HepG2 (cell line): Measurements from ENCODE around the gene MADD. TPM values are rescaled to one million over a fixed set of nuclear protein-coding genes. Genes with fewer than 3 reads are reported as not detected.

Experiments
- CENPT ChIP-seq: sonication (generic); formaldehyde crosslinking; IDR thresholded peaks from 2 replicates; pipeline ENCODE4 v1.8.0; 2022; ENCODE audit warnings: low read depth, mild to moderate bottlenecking, moderate library complexity, missing genetic modification reagents
- CREB1 ChIP-seq, 2 experiments: fragments of 450-650 bp in 1 of 2; IDR thresholded peaks; 2 replicates each; pipeline ENCODE4 v1.6.1; 2016 to 2017; ENCODE audit warnings: control low read depth in 1 of 2, mild to moderate bottlenecking in 1 of 2, missing compliant biosample characterization in 1 of 2, missing genetic modification characterization in 1 of 2
- EP300 ChIP-seq, 3 experiments: sonication (generic) in 1 of 3; formaldehyde crosslinking in 1 of 3; IDR thresholded peaks; 2 replicates each; pipeline versions ENCODE4 v1.5.1 to v1.6.1; 2011 to 2020; ENCODE audit warnings: low read depth in 2 of 3, low read length in 2 of 3, borderline replicate concordance in 1 of 3, improper control_type of control experiment in 1 of 3, mild to moderate bottlenecking in 1 of 3, missing genetic modification reagents in 1 of 3, moderate library complexity in 1 of 3
- FOSL2 ChIP-seq: sonication (generic); formaldehyde crosslinking; IDR thresholded peaks from 2 replicates; pipeline ENCODE4 v1.4.0; 2020; ENCODE audit warnings: missing genetic modification reagents
- FOXO1 ChIP-seq: sonication (generic); formaldehyde crosslinking; IDR thresholded peaks from 2 replicates; pipeline ENCODE4 v1.4.0; 2020; ENCODE audit warnings: missing genetic modification reagents
- KAT7 ChIP-seq: IDR thresholded peaks from 2 replicates; pipeline ENCODE4 v1.6.1; 2018; ENCODE audit warnings: borderline replicate concordance, missing compliant biosample characterization
- NFE2 ChIP-seq: sonication (generic); formaldehyde crosslinking; IDR thresholded peaks from 2 replicates; pipeline ENCODE4 v1.4.0; 2020; ENCODE audit warnings: missing genetic modification reagents
- POLR2AphosphoS2 ChIP-seq: IDR thresholded peaks from 2 replicates; pipeline ENCODE4 v1.6.1; 2011; ENCODE audit warnings: low read depth, low read length, improper control_type of control experiment
- POLR2G ChIP-seq: fragments of 200-400 bp; formaldehyde crosslinking; IDR thresholded peaks from 2 replicates; pipeline ENCODE4 v1.6.1; 2018; ENCODE audit warnings: mild to moderate bottlenecking, low read depth, low read length, moderate library complexity
- SAP130 ChIP-seq: IDR thresholded peaks from 2 replicates; pipeline ENCODE4 v1.6.1; 2016; ENCODE audit warnings: low read depth
- SOX6 ChIP-seq, 2 experiments: fragments of 450-650 bp in 1 of 2; sonication (generic) in 1 of 2; formaldehyde crosslinking in 1 of 2; IDR thresholded peaks; 2 replicates each; pipeline versions ENCODE4 v1.4.0 to v1.6.1; 2017 to 2020; ENCODE audit warnings: antibody characterized with exemption in 1 of 2, mild to moderate bottlenecking in 1 of 2, missing genetic modification reagents in 1 of 2
- ZNF24 ChIP-seq: fragments of 450-650 bp; IDR thresholded peaks from 2 replicates; pipeline ENCODE4 v1.6.1; 2017; ENCODE audit warnings: antibody characterized with exemption, mild to moderate bottlenecking
- ZNF251 ChIP-seq: sonication (generic); formaldehyde crosslinking; IDR thresholded peaks from 2 replicates; pipeline ENCODE4 v1.9.0; 2021; ENCODE audit warnings: mild to moderate bottlenecking, missing genetic modification reagents
- ZNF550 ChIP-seq: sonication (generic); formaldehyde crosslinking; IDR thresholded peaks from 2 replicates; pipeline ENCODE4 v1.4.0; 2020; ENCODE audit warnings: mild to moderate bottlenecking, missing genetic modification reagents, borderline replicate concordance
- ZNF556 ChIP-seq: sonication (generic); formaldehyde crosslinking; IDR thresholded peaks from 2 replicates; pipeline ENCODE4 v1.4.0; 2020; ENCODE audit warnings: mild to moderate bottlenecking, missing genetic modification reagents, borderline replicate concordance
- ZNF563 ChIP-seq: sonication (generic); formaldehyde crosslinking; IDR thresholded peaks from 2 replicates; pipeline ENCODE4 v1.8.0; 2022; ENCODE audit warnings: mild to moderate bottlenecking, moderate library complexity, missing genetic modification reagents
- ZNF614 ChIP-seq: IDR thresholded peaks from 2 replicates; pipeline ENCODE4 v1.6.1; 2018; ENCODE audit warnings: missing biosample characterization, missing genetic modification reagents, inconsistent platforms, borderline replicate concordance
- ZNF737 ChIP-seq: sonication (generic); formaldehyde crosslinking; IDR thresholded peaks from 2 replicates; pipeline ENCODE4 v1.5.0; 2020; ENCODE audit warnings: missing genetic modification reagents, mild to moderate bottlenecking, borderline replicate concordance
- ZNF772 ChIP-seq: sonication (generic); formaldehyde crosslinking; IDR thresholded peaks from 2 replicates; pipeline ENCODE4 v1.5.0; 2020; ENCODE audit warnings: mild to moderate bottlenecking, missing genetic modification reagents
- polyA plus RNA-seq, 8 experiments: library from polyadenylated mRNA; depleted of rRNA in 3 of 8; stranded (reverse) in 7 of 8; unstranded in 1 of 8; fragments of >200 nt; fragmentation: Illumina TruSeq in 4 of 8; extraction: Trizol in 4 of 8; gene quantifications; 2 replicates each; pipeline versions ENCODE4 v1.2.1 to v1.2.3, GENCODE V29; 2011 to 2016; ENCODE audit warnings: low read depth in 4 of 8, missing spikeins in 1 of 8, mixed read lengths in 1 of 8; ENCODE audit not compliant: insufficient read depth in 1 of 8
- total RNA-seq, 5 experiments: library from RNA; depleted of rRNA; stranded (reverse); fragments of >200 nt; fragmentation: Illumina TruSeq; extraction: Trizol; gene quantifications; 2 replicates each; pipeline ENCODE4 v1.2.3, GENCODE V29; 2016; ENCODE audit warnings: low read depth in 1 of 5
- TF ChIP-seq, protein P1 (sequence below): sonication (generic); formaldehyde crosslinking; IDR thresholded peaks from 2 replicates; pipeline ENCODE4 v1.5.1; 2020; ENCODE audit warnings: mild to moderate bottlenecking, missing genetic modification reagents, moderate library complexity
- TF ChIP-seq, protein P2 (sequence below): sonication (generic); formaldehyde crosslinking; IDR thresholded peaks from 2 replicates; pipeline ENCODE4 v1.5.0; 2020; ENCODE audit warnings: mild to moderate bottlenecking, missing genetic modification reagents, borderline replicate concordance
- TF ChIP-seq, protein P3 (sequence below): sonication (generic); formaldehyde crosslinking; IDR thresholded peaks from 2 replicates; pipeline ENCODE4 v1.4.0; 2020; ENCODE audit warnings: missing genetic modification reagents, borderline replicate concordance
- TF ChIP-seq, protein P4 (sequence below): sonication (generic); formaldehyde crosslinking; IDR thresholded peaks from 2 replicates; pipeline ENCODE4 v1.5.0; 2020; ENCODE audit warnings: missing genetic modification reagents

MADD gene
- total and polyA plus RNA-seq, 2 of the 13 experiments (the other 11 are each of a cell fraction or from before 2014, with no cell fraction given): 18.0 to 29.2 TPM

DNA sequence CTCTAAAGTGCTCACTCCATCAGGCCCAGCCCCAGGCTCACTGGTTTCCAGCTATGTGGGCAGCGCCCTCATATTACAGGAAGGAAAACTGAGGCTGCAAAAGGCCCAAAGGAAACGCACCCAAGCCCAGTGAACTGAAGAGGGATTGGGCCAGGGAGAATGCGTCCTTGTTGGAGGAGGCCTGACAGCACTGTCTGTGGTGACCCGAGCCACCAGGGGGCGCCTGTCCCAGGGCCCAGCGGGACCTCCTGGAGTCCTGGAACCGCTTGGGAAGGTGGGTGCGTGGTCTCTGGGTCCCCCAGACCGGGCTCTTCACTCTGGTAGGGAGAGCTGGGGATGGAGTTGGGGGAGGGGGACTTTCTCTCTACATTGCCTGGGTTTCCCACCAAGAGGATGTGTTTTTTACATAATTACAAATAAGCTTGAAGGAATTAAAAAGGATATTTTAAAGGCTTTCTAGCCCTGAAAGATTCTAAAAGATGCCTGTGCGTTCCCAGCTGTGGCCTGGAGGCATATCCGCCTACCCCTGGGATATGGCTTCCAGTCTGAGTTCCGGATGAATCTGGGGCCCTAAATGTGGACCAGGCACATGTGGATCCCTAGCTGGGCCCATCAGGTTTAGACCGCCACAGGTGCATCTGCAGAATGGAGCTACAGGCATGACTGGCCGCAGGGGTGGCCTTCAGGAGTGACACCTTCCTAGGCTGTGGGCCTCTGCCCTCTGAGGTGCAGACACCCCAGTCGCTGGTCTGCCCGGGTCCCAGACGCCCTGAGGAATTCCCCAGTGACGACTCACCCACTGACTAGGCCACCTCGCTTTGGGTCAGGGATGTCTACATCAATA is 104.2 kb downstream of the MADD start (continued):
- TF ChIP-seq, protein P1, sequence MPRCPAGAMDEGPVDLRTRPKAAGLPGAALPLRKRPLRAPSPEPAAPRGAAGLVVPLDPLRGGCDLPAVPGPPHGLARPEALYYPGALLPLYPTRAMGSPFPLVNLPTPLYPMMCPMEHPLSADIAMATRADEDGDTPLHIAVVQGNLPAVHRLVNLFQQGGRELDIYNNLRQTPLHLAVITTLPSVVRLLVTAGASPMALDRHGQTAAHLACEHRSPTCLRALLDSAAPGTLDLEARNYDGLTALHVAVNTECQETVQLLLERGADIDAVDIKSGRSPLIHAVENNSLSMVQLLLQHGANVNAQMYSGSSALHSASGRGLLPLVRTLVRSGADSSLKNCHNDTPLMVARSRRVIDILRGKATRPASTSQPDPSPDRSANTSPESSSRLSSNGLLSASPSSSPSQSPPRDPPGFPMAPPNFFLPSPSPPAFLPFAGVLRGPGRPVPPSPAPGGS (CRISPR knock-in tag): no peak
- TF ChIP-seq, protein P2, sequence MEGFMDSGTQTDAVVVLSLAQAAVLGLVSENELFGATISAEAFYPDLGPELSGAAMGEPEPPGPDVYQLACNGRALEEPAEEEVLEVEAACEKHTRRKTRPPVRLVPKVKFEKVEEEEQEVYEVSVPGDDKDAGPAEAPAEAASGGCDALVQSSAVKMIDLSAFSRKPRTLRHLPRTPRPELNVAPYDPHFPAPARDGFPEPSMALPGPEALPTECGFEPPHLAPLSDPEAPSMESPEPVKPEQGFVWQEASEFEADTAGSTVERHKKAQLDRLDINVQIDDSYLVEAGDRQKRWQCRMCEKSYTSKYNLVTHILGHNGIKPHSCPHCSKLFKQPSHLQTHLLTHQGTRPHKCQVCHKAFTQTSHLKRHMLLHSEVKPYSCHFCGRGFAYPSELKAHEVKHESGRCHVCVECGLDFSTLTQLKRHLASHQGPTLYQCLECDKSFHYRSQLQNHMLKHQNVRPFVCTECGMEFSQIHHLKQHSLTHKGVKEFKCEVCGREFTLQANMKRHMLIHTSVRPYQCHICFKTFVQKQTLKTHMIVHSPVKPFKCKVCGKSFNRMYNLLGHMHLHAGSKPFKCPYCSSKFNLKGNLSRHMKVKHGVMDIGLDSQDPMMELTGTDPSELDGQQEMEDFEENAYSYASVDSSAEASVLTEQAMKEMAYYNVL: no peak
- TF ChIP-seq POLR2AphosphoS2 (no peak), NFE2 (CRISPR knock-in tag) (no peak), ZNF556 (CRISPR knock-in tag) (no peak), ZNF251 (CRISPR knock-in tag) (no peak), SOX6 (IDR thresholded peaks at IDR 0.05) (no peak), SOX6 (CRISPR knock-in tag; IDR thresholded peaks at IDR 0.05) (no peak), ZNF772 (CRISPR knock-in tag) (no peak), ZNF614 (CRISPR knock-in tag) (no peak), FOSL2 (CRISPR knock-in tag) (no peak), ZNF550 (CRISPR knock-in tag) (no peak), ZNF563 (CRISPR knock-in tag) (no peak), KAT7 (CRISPR knock-in tag) (no peak), CREB1 (IDR thresholded peaks at IDR 0.05) (no peak), CREB1 (CRISPR knock-in tag; IDR thresholded peaks at IDR 0.05) (no peak), CENPT (no peak), POLR2G (no peak), FOXO1 (CRISPR knock-in tag) (no peak), ZNF24 (no peak), ZNF737 (CRISPR knock-in tag) (no peak), SAP130 (CRISPR knock-in tag) (0 out of 2 replicates have a peak, but pooled peaks have one; percentile 13), EP300 (IDR thresholded peaks at IDR 0.05; ENCODE audit: low read depth in 2 of 2, low read length in 2 of 2) (no peak), EP300 (CRISPR knock-in tag; IDR thresholded peaks at IDR 0.05; ENCODE audit: borderline replicate concordance) (no peak)
- TF ChIP-seq, protein P3, sequence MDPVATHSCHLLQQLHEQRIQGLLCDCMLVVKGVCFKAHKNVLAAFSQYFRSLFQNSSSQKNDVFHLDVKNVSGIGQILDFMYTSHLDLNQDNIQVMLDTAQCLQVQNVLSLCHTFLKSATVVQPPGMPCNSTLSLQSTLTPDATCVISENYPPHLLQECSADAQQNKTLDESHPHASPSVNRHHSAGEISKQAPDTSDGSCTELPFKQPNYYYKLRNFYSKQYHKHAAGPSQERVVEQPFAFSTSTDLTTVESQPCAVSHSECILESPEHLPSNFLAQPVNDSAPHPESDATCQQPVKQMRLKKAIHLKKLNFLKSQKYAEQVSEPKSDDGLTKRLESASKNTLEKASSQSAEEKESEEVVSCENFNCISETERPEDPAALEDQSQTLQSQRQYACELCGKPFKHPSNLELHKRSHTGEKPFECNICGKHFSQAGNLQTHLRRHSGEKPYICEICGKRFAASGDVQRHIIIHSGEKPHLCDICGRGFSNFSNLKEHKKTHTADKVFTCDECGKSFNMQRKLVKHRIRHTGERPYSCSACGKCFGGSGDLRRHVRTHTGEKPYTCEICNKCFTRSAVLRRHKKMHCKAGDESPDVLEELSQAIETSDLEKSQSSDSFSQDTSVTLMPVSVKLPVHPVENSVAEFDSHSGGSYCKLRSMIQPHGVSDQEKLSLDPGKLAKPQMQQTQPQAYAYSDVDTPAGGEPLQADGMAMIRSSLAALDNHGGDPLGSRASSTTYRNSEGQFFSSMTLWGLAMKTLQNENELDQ (CRISPR knock-in tag): no peak
- TF ChIP-seq, protein P4, sequence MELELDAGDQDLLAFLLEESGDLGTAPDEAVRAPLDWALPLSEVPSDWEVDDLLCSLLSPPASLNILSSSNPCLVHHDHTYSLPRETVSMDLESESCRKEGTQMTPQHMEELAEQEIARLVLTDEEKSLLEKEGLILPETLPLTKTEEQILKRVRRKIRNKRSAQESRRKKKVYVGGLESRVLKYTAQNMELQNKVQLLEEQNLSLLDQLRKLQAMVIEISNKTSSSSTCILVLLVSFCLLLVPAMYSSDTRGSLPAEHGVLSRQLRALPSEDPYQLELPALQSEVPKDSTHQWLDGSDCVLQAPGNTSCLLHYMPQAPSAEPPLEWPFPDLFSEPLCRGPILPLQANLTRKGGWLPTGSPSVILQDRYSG (CRISPR knock-in tag): no peak
